Activated CD8-positive, alpha-beta memory T cell treated with anti-CD3 and anti-CD28 coated beads, Interleukin-2, amount 50 U/mL, for 1 hour (primary cell): Measurements from ENCODE around the gene LSM14B.
A peak's percentile ranks its signal among the peaks of the same experiment; 100 is the strongest.
"Not testable (repeated sequence)": the region's sequence is repeated elsewhere in the genome, so short reads cannot be mapped to it uniquely, and the experiment has no call there.

Experiments used
- DNase-seq: peaks from one replicate; pipeline ENCODE4 v3.0.0-alpha.2; 2020; ENCODE audit errors: extremely low read depth

Gene LSM14B

GRCh38 chr20:62112368-62112767 lies 9.9 kb upstream of the LSM14B start:
- DNase-seq, result no peak

DNA sequence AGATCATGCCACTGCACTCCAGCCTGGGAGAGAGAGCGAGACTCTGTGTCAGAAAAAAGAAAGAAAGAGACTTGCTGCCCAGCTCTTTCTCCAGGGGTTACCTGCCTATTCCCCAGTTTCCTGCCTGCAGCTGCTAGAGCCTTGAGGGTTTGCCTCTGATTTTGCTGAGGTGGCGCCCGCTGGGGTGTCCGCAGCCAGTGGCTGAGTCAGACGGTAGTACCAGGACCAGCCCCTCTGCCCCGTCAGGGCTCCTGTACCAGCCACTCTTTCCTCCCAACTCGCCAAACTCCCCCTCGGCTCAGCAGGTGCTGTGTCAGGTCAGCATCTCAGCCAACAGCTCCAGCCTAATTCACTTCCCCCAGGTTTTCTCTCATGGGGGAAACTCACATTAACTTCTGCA lies 7.4 kb upstream of the LSM14B start:
- DNase-seq, result no peak

- DNase-seq, result not testable (repeated sequence)
These were observed 6.4 kb upstream of the LSM14B start for GRCh38 chr20:62115800-62116407.

GRCh38 chr20:62116558-62117361 lies 5.5 kb upstream of the LSM14B start:
- DNase-seq, result no peak

DNA sequence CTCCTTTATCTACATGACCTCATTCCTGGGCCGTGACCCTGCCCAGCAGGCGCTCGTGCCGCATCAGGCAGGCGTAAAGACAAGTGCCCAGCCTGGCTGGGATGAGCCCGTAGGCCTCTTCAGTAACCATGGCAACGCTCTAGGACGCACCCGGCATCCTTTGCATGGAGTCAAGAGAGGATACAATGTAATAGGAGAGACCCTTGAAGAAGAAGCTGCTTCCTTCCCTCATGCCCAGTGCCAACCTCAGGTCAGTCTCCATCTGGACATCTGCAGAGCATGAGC lies 5.0 kb upstream of the LSM14B start:
- DNase-seq, result no peak

DNA sequence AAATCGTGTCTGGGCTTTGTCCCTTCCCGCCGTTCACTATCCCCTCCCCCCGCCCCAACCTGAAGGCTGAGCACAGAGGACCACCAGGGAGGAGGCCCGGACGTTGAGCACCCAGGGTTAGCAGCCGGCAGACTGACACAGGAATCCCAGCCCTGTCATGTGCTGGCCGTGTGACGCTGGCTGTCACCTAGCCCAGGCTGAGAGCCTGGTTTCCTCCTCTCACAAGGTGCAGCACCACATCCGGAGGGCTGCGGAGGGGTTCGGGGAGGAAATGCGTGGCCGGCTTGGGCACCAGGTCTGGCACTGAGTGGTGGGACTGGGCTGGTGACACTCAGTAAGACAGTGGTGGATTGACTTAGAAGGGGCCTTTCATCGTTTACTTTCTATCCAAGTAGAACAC lies 4.6 kb upstream of the LSM14B start:
- DNase-seq, result peak; percentile 72

GRCh38 chr20:62118113-62119043 lies 3.9 kb upstream of the LSM14B start:
- no peak for DNase-seq

- DNase-seq, result no peak
These were observed 3.2 kb upstream of the LSM14B start for GRCh38 chr20:62119115-62119514.

DNA sequence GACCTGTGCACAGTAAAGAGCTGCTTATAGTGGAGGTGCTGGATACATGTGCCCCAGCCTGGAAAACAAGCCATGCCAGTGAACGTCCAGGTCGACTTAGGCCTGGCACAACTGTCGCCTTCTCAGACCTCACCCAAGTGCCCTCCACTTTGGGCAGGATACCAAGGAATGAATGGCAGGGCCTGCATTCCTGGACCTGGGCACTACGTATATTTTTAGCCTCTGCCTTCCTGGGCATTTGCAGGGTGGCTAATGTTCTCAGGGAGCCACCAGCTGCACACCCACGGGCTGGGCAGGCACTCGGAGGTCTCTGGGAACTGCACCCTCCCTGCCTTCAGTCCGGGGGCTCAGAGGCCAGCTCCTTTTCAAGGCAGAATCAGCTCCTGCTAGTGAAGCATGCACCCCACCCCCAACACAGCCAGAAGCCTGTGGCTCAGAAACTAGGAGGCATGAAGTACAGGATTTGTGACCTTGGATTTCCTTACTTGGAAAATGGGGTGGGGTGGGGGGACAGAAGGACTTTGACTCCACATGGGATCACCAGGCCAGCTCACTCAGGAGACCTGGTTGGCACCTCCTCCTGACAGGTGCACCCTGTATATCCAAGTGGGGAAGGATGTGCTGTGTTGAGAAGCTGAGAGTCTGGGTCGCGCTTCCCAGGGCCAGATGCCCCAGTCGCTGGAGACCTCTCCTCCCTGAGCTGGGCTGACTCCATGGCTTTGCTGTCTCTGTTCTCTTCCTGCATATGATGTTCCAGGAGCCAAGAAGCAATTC lies 2.5 kb upstream of the LSM14B start:
- no peak for DNase-seq

DNA sequence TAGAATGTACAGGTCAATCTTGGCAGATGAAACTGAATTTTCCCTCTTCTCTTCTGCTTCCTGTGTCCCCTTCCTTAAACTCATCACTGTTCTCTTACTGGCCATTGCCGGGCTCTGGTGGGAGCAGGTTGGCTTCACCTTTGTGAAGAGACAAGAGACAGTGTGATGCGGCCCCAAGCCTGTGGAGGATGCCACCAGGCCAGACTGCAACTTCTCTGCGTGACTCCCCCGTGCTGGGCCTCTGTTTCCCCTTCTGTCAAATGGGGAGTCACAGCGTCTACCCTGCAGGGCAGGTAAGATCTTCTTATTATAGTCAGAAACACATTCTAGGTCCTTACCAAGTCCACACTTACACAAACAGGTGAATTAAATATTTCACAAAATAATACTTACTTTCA lies 1.9 kb upstream of the LSM14B start:
- DNase-seq, result no peak

GRCh38 chr20:62120990-62121775 lies 1.1 kb upstream of the LSM14B start:
- DNase-seq, result no peak

DNA sequence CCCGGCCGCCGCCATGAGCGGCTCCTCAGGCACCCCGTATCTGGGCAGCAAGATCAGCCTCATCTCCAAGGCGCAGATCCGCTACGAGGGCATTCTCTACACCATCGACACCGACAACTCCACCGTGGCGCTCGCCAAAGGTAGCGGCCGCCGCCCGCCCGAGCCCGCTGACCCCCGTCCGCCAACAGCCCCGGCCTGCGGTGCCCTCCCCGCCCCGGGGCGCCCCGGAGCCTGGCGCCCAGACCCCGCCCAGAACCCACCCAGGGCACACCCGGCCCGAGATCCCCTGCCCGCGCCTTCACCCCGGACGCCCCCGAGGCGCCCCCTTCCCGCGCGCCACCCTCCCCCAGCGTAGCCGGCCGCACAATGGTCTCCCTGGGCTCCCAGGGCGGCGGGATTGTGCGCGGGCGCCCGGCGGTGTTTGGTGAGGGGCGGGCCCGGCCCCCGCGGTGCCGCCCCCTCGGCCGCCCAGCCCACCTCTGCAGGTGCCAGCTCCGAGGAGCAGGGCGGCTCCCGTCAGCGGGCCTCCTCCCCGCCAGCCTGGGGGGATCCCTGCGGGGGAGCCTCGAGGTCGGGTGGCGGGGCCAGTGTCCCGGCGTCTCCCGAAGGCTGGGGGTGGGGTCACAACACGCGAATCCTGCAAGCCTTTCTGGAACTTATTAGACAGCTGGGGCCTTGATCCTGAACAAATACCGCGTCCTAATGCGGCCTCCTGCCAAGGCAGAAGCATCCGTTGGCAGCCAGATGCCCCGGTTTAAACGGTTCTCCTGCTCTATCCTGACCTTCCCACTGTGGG lies 577 bp downstream of the LSM14B start:
- no peak for DNase-seq

DNA sequence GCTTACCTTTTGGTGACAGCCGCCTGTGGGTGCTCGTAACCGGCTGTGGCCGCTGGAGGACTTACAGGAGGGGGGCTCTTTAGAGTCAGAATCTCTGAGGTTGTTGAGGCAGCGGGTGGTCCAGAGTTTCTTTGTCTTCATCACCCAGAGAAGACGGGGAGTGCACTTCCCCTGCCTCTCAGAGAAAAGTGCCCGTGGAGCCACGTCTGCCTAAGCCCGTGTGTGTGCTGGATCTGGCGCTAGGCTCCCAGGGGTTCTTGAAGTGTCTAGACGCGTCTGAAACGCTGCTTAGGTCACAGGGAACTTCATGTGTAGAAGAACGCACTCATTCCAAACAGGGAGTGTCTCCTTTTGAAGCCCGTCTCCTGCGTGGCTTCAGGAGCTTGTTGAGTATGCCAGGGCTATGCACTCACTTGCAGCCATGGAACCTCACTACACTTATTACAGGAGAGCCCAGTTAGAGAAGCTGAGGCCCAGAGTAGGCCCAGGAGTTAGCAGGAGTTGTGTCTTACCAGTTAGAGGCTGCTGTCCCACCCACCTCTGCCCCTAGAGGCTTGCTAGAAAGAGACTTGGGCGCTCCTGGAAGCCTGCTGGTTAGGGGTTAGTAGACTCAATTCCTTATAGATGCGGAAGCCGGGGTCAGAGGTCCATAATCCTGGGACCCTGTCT lies 1.3 kb downstream of the LSM14B start:
- no peak for DNase-seq

DNA sequence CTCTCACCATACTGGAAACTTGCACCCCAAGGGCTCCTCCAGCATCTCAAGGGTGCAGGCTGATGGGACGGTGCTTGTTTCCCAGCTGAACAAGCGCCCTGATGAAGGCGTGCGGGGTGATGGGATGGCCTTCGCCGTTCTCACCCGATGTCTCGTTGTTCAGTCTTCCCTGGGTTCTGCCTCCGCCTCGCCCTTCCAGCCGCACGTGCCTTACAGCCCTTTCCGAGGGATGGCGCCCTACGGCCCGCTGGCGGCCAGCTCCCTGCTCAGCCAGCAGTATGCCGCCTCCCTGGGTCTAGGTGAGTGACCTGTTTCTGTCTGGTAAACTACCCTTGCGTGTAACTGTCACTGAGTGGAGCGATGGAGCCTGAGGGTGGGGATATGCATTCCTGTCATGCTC lies 3.9 kb downstream of the LSM14B start:
- DNase-seq, result no peak

DNA sequence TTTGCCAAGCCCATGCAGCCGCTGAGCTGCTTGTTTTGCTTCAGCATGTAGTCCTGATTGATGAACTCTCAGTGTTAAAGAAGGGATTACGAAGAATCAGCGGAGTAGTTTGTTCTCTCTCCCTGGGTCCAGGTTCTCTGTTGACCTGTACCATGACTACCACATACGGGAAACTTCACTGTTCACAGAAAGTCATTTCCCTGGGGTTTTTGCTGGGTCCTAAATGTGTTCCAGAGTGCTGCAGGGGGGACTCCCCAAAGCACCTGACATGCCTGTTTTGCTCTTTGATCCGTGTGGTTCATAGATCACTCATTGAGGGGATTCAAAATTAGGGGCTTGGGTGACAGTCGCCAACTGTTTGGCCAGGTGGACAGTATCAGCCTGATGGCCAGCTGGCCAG lies 5.5 kb downstream of the LSM14B start:
- no peak for DNase-seq

GRCh38 chr20:62128502-62128901 lies 6.2 kb downstream of the LSM14B start:
- no peak for DNase-seq

- DNase-seq, result no peak
These were observed 7.7 kb downstream of the LSM14B start for GRCh38 chr20:62129731-62130531.

DNA sequence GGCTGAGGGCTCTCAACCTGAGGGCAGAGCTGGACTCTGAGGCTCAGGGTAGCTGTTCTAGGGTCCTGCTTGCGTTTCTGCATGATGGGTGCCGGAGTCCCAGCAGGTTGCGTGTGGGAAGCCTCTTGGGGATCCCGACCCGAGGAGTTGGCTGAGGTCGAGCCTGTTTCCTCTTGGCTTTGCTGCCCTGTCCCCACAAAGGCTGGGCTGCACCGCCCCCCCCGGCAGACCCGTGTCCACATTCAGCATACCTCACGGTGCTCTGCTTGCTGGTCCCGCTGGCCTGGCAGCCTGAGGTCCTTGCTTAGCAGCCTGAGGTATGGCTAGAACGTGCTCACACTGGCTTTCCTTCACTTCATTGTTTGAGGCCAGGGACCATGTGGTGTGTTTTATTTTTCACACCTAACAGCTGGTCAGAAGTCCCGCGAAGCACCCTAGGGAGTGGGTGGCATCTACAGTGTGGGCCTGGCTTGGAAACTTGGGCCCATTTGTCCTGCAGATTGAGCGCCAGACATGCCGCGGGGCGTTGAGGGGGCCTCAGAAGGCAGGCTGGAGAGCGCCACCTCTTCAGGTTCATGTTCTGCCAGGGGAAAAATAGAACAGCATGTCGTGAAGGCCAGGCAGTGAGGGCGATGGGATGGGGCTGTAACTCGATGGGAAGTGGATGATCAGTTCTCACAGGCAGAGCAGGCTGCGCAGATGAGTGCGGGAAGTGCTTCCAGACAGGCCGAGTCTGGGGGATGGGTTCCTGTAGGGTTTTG lies 9.5 kb downstream of the LSM14B start:
- no peak for DNase-seq
